Measurements from ENCODE around the gene MDFIC.

DNA sequence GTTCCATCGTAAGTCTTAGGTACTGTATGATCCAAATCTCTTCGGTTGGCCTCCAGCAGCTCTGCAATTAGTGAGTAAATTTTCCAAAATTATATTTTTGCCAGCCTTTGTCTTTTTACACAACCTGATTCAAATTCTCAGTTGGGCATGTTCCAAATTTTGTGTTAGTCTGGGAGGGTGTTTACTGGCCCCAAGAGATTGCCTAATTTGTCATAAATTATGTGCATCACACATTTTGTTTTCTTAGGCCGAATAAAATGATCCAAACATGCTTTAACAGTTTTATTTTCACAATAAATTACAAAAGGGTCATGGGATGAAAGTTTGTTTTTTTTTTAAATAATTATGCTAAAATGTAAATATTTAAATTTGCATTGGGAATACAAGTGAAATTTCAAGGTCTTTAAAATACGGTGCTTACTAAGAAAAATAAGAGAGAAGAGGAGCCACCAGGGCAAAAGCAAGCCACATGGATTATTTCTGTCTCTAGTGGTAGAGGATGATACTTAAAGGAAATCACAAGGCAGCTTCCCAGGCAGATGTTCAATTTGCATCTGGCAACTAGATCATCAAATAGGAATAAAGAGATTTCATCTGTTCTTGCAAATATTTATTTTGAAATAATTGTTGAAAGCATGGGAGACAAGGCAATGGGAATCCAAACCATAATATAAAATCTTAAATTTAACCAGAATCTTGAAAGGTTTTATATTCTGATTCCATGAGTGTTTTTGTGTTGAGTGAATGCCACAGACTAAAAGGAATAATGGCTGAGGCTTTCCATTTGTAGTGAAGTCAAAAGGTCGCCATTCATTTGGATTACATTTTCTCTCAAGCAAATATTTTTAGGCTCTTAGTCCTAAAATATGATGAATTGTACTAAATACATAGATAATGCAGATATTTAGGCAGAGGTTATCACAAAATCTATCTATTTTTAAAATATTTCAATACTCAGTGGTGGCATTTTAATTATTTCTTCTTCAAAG is 111.1 kb downstream of the MDFIC start:
- no peak for TF ChIP-seq EZH2 (IDR thresholded peaks at IDR 0.05; ENCODE audit: borderline replicate concordance, insufficient read depth, low read depth, low read length, poor library complexity, severe bottlenecking)
- TF ChIP-seq, protein P1, sequence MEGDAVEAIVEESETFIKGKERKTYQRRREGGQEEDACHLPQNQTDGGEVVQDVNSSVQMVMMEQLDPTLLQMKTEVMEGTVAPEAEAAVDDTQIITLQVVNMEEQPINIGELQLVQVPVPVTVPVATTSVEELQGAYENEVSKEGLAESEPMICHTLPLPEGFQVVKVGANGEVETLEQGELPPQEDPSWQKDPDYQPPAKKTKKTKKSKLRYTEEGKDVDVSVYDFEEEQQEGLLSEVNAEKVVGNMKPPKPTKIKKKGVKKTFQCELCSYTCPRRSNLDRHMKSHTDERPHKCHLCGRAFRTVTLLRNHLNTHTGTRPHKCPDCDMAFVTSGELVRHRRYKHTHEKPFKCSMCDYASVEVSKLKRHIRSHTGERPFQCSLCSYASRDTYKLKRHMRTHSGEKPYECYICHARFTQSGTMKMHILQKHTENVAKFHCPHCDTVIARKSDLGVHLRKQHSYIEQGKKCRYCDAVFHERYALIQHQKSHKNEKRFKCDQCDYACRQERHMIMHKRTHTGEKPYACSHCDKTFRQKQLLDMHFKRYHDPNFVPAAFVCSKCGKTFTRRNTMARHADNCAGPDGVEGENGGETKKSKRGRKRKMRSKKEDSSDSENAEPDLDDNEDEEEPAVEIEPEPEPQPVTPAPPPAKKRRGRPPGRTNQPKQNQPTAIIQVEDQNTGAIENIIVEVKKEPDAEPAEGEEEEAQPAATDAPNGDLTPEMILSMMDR (IDR thresholded peaks at IDR 0.05): no peak

All from B cell (primary cell).